GM12875 (cell line): Measurements from ENCODE around the gene CASR.

Experiments used
- H3K4me3 ChIP-seq: one replicate; pipeline ENCODE4 v1.5.1; 2011; ENCODE audit warnings: low read depth, low read length, control low read depth
- TF ChIP-seq, protein P1 (sequence below): IDR thresholded peaks from 2 replicates; pipeline ENCODE4 v1.5.1; 2011; ENCODE audit warnings: low read depth, mild to moderate bottlenecking, control low read depth, inconsistent platforms, low read length, moderate library complexity, borderline replicate concordance; ENCODE audit not compliant: insufficient read depth

Gene CASR

DNA sequence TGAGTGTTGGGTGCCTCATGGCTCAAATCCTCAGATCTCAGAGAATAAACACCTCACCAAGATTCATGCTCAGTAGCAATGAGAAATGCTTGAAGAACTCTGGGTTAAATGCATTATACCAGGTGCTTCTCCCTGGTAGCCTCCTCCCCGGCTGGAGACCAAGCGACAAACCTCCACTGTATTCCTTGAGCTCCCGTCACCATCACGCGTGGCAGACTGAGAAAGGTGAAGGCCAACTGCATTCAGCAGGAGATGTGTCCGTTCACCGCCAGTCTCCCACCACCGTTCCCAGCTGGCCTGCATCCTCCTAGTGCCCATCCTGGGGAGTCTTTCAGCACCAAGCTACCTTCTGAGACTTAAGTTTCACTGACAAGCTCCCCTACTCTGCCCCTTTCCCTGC, 149.1 kb downstream of the CASR start:
- TF ChIP-seq, protein P1, sequence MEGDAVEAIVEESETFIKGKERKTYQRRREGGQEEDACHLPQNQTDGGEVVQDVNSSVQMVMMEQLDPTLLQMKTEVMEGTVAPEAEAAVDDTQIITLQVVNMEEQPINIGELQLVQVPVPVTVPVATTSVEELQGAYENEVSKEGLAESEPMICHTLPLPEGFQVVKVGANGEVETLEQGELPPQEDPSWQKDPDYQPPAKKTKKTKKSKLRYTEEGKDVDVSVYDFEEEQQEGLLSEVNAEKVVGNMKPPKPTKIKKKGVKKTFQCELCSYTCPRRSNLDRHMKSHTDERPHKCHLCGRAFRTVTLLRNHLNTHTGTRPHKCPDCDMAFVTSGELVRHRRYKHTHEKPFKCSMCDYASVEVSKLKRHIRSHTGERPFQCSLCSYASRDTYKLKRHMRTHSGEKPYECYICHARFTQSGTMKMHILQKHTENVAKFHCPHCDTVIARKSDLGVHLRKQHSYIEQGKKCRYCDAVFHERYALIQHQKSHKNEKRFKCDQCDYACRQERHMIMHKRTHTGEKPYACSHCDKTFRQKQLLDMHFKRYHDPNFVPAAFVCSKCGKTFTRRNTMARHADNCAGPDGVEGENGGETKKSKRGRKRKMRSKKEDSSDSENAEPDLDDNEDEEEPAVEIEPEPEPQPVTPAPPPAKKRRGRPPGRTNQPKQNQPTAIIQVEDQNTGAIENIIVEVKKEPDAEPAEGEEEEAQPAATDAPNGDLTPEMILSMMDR = no peak
- no peak overlapping the region for H3K4me3 ChIP-seq
